Umbilical cord (tissue), 2 donors: Measurements from ENCODE around the gene PGBD4. TPM values are rescaled to one million over a fixed set of nuclear protein-coding genes. Genes with fewer than 3 reads are reported as not detected.
A peak's percentile ranks its signal among the peaks of the same experiment; 100 is the strongest.

Experiments
- DNase-seq: peaks from one replicate; pipeline ENCODE4 v3.0.0-alpha.2; 2015; ENCODE audit warnings: low spot score
- total RNA-seq: library from RNA; depleted of rRNA; stranded (reverse); fragments of >200 nt; gene quantifications from one replicate; pipeline ENCODE4 v1.2.3, GENCODE V29; 2014; ENCODE audit warnings: low replicate concordance; ENCODE audit not compliant: insufficient read depth

Gene PGBD4
- 3.9 TPM for total RNA-seq

GRCh38 chr15:34101366-34102174 lies at the start of gene PGBD4, which contains the start of gene EMC7:
Gene PGBD4 (plus strand): TSS chr15:34102083. CDS start chr15:34102532, 449 bp downstream.
Gene EMC7 (minus strand): TSS chr15:34101862. CDS start chr15:34101839, 23 bp downstream.
- DNase-seq = peak; percentile 99

- DNase-seq = no peak
Measured at GRCh38 chr15:34054081-34054707, 47.7 kb upstream of the PGBD4 start.

GRCh38 chr15:34055868-34056595 lies 45.9 kb upstream of the PGBD4 start:
- DNase-seq = peak; percentile 85

GRCh38 chr15:34056911-34057310 lies 45.0 kb upstream of the PGBD4 start:
- no peak for DNase-seq

GRCh38 chr15:34059476-34059875 lies 42.4 kb upstream of the PGBD4 start:
- DNase-seq = no peak

DNA sequence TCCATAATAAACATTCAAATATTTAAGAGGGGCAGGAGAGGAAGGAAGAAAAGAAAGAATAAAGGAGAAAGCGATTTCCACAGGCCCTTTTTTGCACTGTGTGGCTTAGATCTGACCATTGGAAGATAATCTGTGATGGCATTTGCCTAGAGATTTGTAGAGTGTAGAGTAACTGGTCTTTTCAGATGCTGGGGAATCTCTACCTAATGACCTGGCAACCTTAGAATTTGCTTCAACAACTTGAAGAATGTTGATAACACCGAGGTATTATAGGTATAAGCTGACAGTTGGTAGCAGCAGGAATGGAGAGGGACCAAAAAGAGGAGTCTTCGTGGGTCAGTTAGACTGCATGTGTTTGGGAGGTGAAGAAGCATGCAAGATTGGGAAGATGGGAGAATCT lies 41.9 kb upstream of the PGBD4 start:
- no peak for DNase-seq

DNA sequence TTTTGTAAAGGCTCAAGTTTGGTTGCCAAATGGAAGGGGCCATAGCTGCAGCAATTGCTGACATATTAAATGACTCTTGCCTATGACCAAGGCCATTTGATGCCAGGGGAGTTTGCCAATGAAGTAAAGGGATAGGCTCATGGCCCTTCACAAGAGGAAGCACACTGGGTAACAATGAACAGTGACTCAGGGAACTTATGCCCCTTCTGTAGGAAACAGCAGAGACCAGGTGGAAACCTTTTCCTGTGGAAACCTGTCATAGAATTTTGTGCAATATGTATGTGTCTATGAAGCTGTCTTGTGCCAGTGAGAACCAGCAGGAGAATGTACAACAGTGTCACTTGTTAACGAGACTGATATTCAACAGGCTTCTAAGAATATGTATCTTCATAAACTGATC lies 37.4 kb upstream of the PGBD4 start:
- DNase-seq = no peak

DNA sequence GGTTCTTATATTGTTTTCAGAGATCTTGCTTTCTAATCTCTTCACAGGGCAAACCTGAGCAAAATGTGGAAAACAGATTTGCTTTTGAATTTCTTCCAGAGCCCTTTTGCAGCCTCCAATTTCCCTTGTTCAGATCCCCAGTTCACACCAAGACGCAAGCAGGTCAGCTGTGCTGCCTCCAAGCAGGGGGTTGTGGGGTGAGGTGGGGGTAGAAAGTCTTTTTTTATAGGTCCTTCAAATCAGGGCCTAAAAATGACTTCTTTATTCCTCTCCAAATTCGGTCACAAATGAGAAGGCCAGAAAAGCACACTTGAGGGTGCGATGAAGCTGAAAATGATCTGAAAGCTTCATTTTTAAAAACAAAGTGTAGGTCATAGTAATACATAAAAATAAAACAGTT lies 36.6 kb upstream of the PGBD4 start:
- no peak for DNase-seq

DNA sequence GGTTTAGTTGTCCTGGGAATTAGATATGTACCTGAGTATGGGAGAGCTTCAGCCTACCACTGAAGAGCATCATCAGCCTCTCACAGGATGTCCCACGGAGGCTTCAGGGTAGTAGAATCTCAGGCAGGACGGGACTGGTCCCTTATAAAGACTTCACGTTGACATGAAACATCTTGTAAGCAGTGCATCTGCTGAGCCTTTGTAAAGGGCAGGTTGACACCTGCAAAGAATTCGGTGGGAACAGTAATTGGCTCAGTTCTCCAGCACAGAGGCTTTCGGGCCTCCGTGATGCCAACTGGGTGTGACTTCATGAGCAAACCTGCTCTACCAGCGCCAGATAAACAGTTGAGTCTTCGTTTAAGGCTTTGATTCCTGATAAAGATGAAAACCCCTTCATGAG lies 35.9 kb upstream of the PGBD4 start:
- DNase-seq = no peak

GRCh38 chr15:34070003-34070402 lies 31.9 kb upstream of the PGBD4 start:
- DNase-seq = no peak

GRCh38 chr15:34076785-34077184 lies 25.1 kb upstream of the PGBD4 start:
- no peak for DNase-seq

DNA sequence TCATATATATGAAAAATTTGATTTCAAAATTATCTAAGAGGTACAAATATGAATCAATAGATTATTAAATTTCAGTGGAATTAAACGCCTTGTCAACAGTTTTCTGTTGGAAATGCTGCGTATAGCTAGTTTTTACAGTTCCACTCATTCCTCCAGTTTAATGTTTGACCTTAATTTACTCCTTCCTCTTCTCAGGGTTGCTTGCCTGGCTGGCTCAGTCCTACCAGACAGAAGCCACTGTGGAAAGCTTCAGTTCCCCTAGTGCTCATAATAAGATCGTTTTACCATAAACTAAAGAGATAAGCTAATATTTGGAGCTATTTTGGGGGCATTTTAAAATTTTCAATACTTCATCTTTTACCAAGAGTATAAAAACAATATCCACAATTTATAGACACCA lies 23.0 kb upstream of the PGBD4 start:
- DNase-seq = no peak

GRCh38 chr15:34079904-34080303 lies 22.0 kb upstream of the PGBD4 start:
- DNase-seq = peak; percentile 13

GRCh38 chr15:34084086-34084485 lies 17.8 kb upstream of the PGBD4 start:
- no peak for DNase-seq

DNA sequence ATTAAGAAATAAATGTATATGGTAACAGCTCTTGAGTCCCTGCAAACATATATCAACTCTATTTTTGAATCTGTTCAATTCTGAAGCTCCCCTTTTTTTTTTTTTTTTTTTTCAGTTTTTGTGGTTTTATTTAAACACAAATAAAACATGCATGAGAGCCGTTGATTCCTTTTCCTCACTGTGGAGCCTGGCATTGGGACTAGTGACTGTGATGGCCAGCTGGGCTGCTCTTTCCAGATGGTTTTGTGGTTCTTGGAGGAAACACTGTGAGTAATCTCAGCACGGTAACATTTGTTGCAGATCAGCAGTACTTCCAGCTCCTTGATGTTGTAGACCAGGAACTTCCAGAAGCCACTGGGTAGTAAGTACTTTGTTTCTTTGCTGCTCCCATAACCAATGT lies 16.1 kb upstream of the PGBD4 start:
- no peak for DNase-seq

DNA sequence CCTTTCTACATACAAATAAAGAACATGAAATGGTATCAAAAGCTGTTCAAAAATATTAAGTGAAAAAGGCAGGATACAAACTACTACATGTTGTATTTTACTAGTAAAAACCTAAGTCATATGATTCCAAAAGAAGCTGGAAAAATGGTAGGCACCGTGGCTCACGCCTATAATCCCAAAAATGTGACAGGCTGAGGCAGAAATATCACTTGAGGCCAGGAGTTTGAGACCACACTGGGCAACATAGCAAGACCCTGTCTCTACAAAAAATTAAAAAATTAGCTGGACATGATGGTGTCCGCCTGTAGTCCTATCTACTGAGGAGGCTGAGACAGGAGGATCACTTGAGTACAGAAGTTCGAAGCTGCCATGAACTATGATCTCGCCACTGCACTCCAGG lies 2.0 kb upstream of the PGBD4 start:
- no peak for DNase-seq

- DNase-seq = peak; percentile 4
Measured at GRCh38 chr15:34102175-34102925, 467 bp downstream of the PGBD4 start.

DNA sequence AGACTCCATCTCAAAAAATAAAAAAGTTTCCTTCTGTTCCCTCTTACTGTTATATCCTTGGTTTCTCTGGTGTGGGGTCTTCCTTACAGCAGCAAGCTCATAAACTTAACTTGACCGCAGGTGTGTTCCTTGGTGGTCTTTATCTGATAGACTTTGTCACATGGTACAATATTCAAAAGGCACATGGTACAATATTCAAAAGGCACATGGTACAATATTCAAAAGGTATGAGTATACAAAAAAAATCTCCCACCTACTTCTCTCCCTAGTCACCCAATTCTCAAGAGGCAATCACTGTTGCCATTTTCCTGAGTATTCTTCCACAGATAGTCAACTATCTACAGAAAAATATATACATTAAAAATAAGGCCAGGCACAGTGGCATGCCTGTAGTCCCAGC lies 4.5 kb downstream of the PGBD4 start:
- no peak for DNase-seq

DNA sequence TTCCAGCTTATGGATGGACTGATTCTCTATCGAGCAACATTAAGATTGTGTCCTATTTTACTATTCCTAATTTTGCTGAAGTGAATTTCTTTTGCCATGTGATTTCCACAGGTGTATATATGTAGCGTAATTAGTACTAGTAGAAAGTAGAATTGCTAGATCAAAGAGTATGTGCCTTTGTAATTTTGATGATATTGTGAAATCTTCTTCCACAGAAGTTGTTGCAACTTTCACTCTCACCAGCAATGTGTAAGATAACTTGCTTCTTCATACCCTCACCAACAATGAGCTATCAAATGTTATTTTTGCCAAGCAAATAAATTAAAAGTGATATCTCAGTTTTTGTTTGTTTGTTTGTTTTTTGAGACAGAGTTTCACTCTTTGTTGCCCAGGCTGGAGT lies 5.4 kb downstream of the PGBD4 start:
- DNase-seq = no peak

- peak; percentile 47 for DNase-seq
Measured at GRCh38 chr15:34109797-34110663, 8.1 kb downstream of the PGBD4 start.

DNA sequence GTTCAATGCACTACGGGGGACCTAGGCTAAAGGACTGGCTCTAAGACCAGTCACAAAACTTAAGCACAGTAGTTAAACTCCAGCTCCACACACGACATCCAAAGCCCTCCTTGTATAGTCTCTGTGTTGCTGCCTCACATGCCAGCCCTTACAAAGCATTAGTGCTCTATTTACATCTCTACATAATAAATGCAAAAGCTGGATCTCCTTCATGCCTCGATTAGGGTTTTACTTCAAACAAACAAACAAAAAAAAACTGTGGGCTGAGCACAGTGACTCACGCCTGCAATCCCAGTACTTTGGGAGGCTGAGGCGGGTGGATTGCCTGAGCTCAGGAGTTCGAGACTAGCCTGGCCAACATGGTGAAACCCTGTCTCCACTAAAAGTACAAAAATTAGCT lies 9.6 kb downstream of the PGBD4 start:
- DNase-seq = no peak
